Activated B cell treated with CpG ODN at 0.5 μM for 24 hours (primary cell): ENCODE results near the gene PTK7. TPM values are rescaled to one million over a fixed set of nuclear protein-coding genes. Genes with fewer than 3 reads are reported as not detected.

Source experiments
- ATAC-seq: fragments of 200-7000 bp; cut with Tn5 transposase; one replicate; pipeline ENCODE4 v1.10.0; 2021; ENCODE audit warnings: low read depth, mild to moderate bottlenecking, moderate library complexity
- CTCF ChIA-PET: fragments of 350-600 bp; sonication (Branson Sonifier 250); formaldehyde crosslinking; loops from one replicate; lab custom pipeline; 2021; ENCODE audit warnings: antibody characterized with exemption; lab: Charles Lee
- POLR2A ChIA-PET: fragments of 350-600 bp; sonication (Branson Sonifier 250); formaldehyde crosslinking; loops from one replicate; lab custom pipeline; 2021; ENCODE audit warnings: antibody characterized with exemption; lab: Charles Lee
- DNase-seq: peaks from one replicate; pipeline ENCODE4 v3.0.0; 2022
- H3K27ac Mint-ChIP-seq: one replicate; pipeline ENCODE4 v1.8.0; 2020; ENCODE audit warnings: mixed read lengths
- H3K27me3 Mint-ChIP-seq: one replicate; pipeline ENCODE4 v1.8.0; 2021; ENCODE audit warnings: mixed read lengths
- H3K36me3 Mint-ChIP-seq: one replicate; pipeline ENCODE4 v1.8.0; 2021; ENCODE audit warnings: low read depth, mixed read lengths
- H3K4me1 Mint-ChIP-seq: one replicate; pipeline ENCODE4 v1.8.0; 2021; ENCODE audit warnings: mixed read lengths
- H3K4me3 Mint-ChIP-seq: one replicate; pipeline ENCODE4 v1.8.0; 2020; ENCODE audit warnings: mild to moderate bottlenecking, mixed read lengths
- H3K9me3 Mint-ChIP-seq: one replicate; pipeline ENCODE4 v1.8.0; 2020; ENCODE audit warnings: mixed read lengths
- intact Hi-C: fragments of 100-400 bp; cut with micrococcal nuclease; formaldehyde crosslinking; loops from one replicate; pipeline ENCODE4 v1.15.1; 2024
- total RNA-seq: library from RNA; stranded (reverse); gene quantifications from 2 replicates; pipeline ENCODE4 v1.2.3, GENCODE V29; 2022
- TF ChIP-seq, protein P1 (sequence below): fragments of 200-600 bp; IDR thresholded peaks from one replicate; pipeline ENCODE4 v1.8.0; 2022; ENCODE audit warnings: antibody characterized with exemption, mild to moderate bottlenecking

The PTK7 gene
- total RNA-seq, 1 donor from 2014 or later = 0.82 TPM

- Mint-ChIP-seq H3K4me1 (peaks cover 13% of the 10 kb centered on the region), H3K27me3 (no peaks in the 10 kb centered on the region), H3K9me3 (no peaks in the 10 kb centered on the region), H3K4me3 (no peak overlapping the region), H3K36me3 (peaks cover 66% of the 10 kb centered on the region), H3K27ac (no peak overlapping the region)
- ATAC-seq (no peak), DNase-seq (no peak)
- CTCF ChIA-PET = no interaction called here
- POLR2A ChIA-PET = interaction anchor here (0.7 to 1.3 kb wide), 2 partner anchors 10 to 18 kb away, joined by 3 to 4 read pairs; no protein-coding TSS in a partner anchor
- TF ChIP-seq, protein P1, sequence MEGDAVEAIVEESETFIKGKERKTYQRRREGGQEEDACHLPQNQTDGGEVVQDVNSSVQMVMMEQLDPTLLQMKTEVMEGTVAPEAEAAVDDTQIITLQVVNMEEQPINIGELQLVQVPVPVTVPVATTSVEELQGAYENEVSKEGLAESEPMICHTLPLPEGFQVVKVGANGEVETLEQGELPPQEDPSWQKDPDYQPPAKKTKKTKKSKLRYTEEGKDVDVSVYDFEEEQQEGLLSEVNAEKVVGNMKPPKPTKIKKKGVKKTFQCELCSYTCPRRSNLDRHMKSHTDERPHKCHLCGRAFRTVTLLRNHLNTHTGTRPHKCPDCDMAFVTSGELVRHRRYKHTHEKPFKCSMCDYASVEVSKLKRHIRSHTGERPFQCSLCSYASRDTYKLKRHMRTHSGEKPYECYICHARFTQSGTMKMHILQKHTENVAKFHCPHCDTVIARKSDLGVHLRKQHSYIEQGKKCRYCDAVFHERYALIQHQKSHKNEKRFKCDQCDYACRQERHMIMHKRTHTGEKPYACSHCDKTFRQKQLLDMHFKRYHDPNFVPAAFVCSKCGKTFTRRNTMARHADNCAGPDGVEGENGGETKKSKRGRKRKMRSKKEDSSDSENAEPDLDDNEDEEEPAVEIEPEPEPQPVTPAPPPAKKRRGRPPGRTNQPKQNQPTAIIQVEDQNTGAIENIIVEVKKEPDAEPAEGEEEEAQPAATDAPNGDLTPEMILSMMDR = no peak
- intact Hi-C loops = no loop called here
These were observed 28.1 kb upstream of the PTK7 start for GRCh38 chr6:43047998-43048397.

DNA sequence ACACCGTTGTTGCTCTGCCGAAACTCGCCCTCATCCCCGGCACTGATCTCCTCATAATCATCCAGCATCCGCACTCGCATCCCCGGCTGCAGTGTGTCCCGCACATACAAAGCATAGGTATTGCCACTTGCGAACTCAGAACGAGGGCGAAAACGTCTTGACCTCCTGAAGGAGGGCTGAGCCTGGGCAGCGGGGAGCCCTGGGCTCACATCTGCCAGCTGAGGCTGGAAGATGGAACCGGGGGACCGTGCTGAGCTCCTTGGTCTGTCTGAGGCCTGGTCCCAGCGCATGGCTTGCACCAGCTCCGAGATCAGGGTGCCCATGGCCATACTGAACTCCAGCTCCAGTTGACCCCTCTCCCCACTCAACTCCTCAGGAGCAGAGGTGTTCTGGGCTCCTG, 25.1 kb upstream of the PTK7 start:
- TF ChIP-seq, protein P1 = no peak
- H3K9me3 Mint-ChIP-seq = no peaks in the 10 kb centered on the region
- no peak overlapping the region for H3K4me3 Mint-ChIP-seq
- intact Hi-C loops = loop anchor here (10.0 kb wide), 2 partner anchors 174 to 314 kb away; partner anchors contain the start of genes DNPH1 and ZNF318
- H3K4me1 Mint-ChIP-seq = peaks cover 28% of the 10 kb centered on the region
- H3K27ac Mint-ChIP-seq = no peak overlapping the region
- peaks cover 59% of the 10 kb centered on the region for H3K36me3 Mint-ChIP-seq
- no peak for DNase-seq
- ChIA-PET CTCF (no interaction called here), POLR2A (interaction anchor here (0.6 kb wide), 1 partner anchor 313 kb away, joined by 4 read pairs; no protein-coding TSS in a partner anchor)
- no peak for ATAC-seq
- H3K27me3 Mint-ChIP-seq = no peaks in the 10 kb centered on the region

GRCh38 chr6:43052225-43052841, 23.8 kb upstream of the PTK7 start:
- intact Hi-C loops = loop anchor here (10.0 kb wide), 2 partner anchors 172 to 312 kb away; partner anchors contain the start of genes DNPH1 and ZNF318
- peak overlapping the region; percentile 90 for H3K4me3 Mint-ChIP-seq
- no peak for DNase-seq
- no peaks in the 10 kb centered on the region for H3K9me3 Mint-ChIP-seq
- CTCF ChIA-PET = no interaction called here
- TF ChIP-seq, protein P1 = no peak
- H3K27ac Mint-ChIP-seq = peak overlapping the region; percentile 90
- H3K4me1 Mint-ChIP-seq = peaks cover 28% of the 10 kb centered on the region
- POLR2A ChIA-PET = interaction anchor here (2.1 to 3.6 kb wide), 2 partner anchors 31 to 119 kb away, joined by 7 to 37 read pairs; partner anchors contain the start of gene RRP36
- peaks cover 54% of the 10 kb centered on the region for H3K36me3 Mint-ChIP-seq
- ATAC-seq = no peak
- no peaks in the 10 kb centered on the region for H3K27me3 Mint-ChIP-seq

- no peak for ATAC-seq
- intact Hi-C loops = loop anchor here (1.0 to 10.0 kb wide), 5 partner anchors 32 to 312 kb away; partner anchors contain the start of genes CNPY3, DNPH1, KLHDC3 and RRP36
- POLR2A ChIA-PET = interaction anchor here (0.6 to 3.6 kb wide), 9 partner anchors 31 to 828 kb away, joined by 3 to 43 read pairs (median 4); partner anchors contain the start of genes CNPY3, KLHDC3, MEA1 and PEX6
- DNase-seq = peak; percentile 23
- Mint-ChIP-seq H3K27ac (peak overlapping the region; percentile 90), H3K9me3 (no peaks in the 10 kb centered on the region), H3K36me3 (peaks cover 55% of the 10 kb centered on the region), H3K27me3 (no peaks in the 10 kb centered on the region), H3K4me1 (peaks cover 30% of the 10 kb centered on the region), H3K4me3 (peak overlapping the region; percentile 90)
- CTCF ChIA-PET = interaction anchor here (1.0 kb wide), 1 partner anchor 153 kb away, joined by 3 read pairs; no protein-coding TSS in a partner anchor
- TF ChIP-seq, protein P1 = no peak
These were observed 23.1 kb upstream of the PTK7 start for GRCh38 chr6:43052842-43053544.
